Progenitor cell of endocrine pancreas (in vitro differentiated cells): ENCODE results near the gene GRM4. TPM values are rescaled to one million over a fixed set of nuclear protein-coding genes. Genes with fewer than 3 reads are reported as not detected.

Experiments
- DNase-seq: peaks from one replicate; pipeline ENCODE4 v3.0.0; 2021; ENCODE audit warnings: low spot score; ENCODE audit not compliant: unreplicated experiment
- H3K27ac Mint-ChIP-seq: 2 replicates; pipeline ENCODE4 v1.8.0; 2021; ENCODE audit warnings: mild to moderate bottlenecking, moderate library complexity, mixed read lengths
- H3K27me3 Mint-ChIP-seq: 2 replicates; pipeline ENCODE4 v1.8.0; 2021; ENCODE audit warnings: mixed read lengths
- H3K36me3 Mint-ChIP-seq: 2 replicates; pipeline ENCODE4 v1.8.0; 2022; ENCODE audit warnings: mixed read lengths; ENCODE audit not compliant: insufficient read depth
- H3K4me1 Mint-ChIP-seq: 2 replicates; pipeline ENCODE4 v1.8.0; 2021; ENCODE audit warnings: low read depth, mixed read lengths
- H3K4me3 Mint-ChIP-seq: 2 replicates; pipeline ENCODE4 v1.8.0; 2021; ENCODE audit warnings: low read depth, mild to moderate bottlenecking, moderate library complexity, mixed read lengths
- H3K9me3 Mint-ChIP-seq: 2 replicates; pipeline ENCODE4 v1.8.0; 2021; ENCODE audit warnings: low read depth, mixed read lengths
- total RNA-seq: library from RNA; stranded (reverse); gene quantifications from 2 replicates; pipeline ENCODE4 v1.2.1, GENCODE V29; 2021
- TF ChIP-seq, protein P1 (sequence below): fragments of 200-600 bp; sonication (generic); IDR thresholded peaks from one replicate; pipeline ENCODE4 v1.5.0; 2021; ENCODE audit warnings: antibody characterized with exemption, mild to moderate bottlenecking; ENCODE audit not compliant: unreplicated experiment

GRM4 gene
- total RNA-seq, 1 donor from 2014 or later: 0.38 TPM

DNA sequence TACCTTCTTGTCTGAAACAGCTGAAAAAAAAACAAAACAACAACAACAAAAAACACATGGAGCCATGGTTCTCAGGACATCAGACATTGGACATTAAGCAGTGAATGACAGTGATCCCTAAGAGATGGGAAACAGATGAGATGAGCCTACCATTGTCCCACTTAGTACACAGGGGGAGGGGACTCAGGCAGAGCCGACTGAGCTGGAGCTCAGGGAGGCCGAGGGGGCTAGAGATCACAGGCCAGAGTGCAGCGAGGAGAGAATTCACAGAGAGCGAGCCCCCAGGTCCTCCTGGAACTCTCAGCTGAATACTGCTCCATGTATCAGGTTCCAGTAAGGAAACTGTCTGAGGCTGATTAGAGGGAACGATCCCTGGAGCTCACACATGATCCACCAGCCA, 134.6 kb downstream of the GRM4 start:
- no peak for DNase-seq
- peaks cover 2% of the 10 kb centered on the region for H3K4me1 Mint-ChIP-seq
- TF ChIP-seq, protein P1, sequence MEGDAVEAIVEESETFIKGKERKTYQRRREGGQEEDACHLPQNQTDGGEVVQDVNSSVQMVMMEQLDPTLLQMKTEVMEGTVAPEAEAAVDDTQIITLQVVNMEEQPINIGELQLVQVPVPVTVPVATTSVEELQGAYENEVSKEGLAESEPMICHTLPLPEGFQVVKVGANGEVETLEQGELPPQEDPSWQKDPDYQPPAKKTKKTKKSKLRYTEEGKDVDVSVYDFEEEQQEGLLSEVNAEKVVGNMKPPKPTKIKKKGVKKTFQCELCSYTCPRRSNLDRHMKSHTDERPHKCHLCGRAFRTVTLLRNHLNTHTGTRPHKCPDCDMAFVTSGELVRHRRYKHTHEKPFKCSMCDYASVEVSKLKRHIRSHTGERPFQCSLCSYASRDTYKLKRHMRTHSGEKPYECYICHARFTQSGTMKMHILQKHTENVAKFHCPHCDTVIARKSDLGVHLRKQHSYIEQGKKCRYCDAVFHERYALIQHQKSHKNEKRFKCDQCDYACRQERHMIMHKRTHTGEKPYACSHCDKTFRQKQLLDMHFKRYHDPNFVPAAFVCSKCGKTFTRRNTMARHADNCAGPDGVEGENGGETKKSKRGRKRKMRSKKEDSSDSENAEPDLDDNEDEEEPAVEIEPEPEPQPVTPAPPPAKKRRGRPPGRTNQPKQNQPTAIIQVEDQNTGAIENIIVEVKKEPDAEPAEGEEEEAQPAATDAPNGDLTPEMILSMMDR: no peak
- H3K9me3 Mint-ChIP-seq: no peaks in the 10 kb centered on the region
- no peak overlapping the region for H3K27ac Mint-ChIP-seq
- H3K27me3 Mint-ChIP-seq: peaks cover 40% of the 10 kb centered on the region
- no peaks in the 10 kb centered on the region for H3K36me3 Mint-ChIP-seq
- no peak overlapping the region for H3K4me3 Mint-ChIP-seq

DNA sequence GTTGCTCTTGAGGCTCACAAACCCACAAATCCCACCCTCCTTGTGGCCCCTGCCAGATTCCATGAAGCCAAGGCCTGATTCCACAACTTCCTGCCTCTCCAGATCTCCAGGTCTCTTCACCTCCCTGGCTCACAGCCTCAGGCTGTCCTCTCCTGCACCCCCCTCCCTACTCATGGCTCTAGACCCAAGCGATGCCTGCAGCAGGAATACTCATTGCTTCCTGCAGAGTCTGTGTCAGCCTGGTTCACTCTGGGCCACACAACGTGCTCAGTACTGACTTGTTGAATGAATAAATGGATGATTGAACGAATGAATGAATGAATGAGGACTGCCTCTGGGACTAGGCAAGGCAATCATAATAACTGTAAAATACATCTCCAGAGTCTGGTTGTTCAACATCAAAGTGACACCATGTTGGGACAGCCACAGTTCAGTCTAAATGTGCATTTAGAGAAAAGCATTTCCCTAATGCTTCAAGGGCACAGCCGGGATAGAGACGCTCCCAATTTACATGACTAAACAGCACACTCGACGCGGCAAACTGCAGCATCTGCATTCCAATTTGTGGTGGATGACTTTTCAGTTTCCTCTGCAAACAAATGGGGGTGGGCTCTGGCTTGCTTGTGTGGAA, 139.9 kb downstream of the GRM4 start:
- Mint-ChIP-seq H3K36me3 (no peaks in the 10 kb centered on the region), H3K27me3 (peaks cover 47% of the 10 kb centered on the region), H3K27ac (peak overlapping the region; percentile 50), H3K4me3 (no peak overlapping the region), H3K9me3 (peaks cover 4% of the 10 kb centered on the region), H3K4me1 (peaks cover 5% of the 10 kb centered on the region)
- no peak for DNase-seq
- TF ChIP-seq, protein P1: no peak

DNA sequence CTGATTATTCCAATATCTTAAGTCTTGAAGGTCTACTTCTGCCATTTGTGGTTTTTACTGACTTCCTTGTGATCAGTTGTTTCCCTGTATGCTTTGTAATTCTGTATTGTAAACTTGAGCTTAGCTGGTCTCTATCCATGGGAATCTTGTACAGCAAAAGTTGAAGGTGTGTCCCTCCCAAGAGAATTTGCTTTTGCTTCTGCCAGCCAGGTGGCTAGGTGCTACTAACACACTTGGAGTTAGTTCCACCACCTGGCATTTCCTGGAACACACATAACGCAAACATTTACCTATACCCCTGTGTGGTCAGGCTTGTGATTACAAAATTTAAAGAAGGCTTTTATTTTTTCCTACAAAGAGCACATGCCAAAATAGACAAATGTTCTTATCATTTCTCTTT, 141.2 kb downstream of the GRM4 start:
- H3K36me3 Mint-ChIP-seq: no peaks in the 10 kb centered on the region
- peaks cover 5% of the 10 kb centered on the region for H3K4me1 Mint-ChIP-seq
- H3K4me3 Mint-ChIP-seq: no peak overlapping the region
- no peak for DNase-seq
- TF ChIP-seq, protein P1: no peak
- peaks cover 4% of the 10 kb centered on the region for H3K9me3 Mint-ChIP-seq
- H3K27me3 Mint-ChIP-seq: peaks cover 45% of the 10 kb centered on the region
- H3K27ac Mint-ChIP-seq: no peak overlapping the region

DNA sequence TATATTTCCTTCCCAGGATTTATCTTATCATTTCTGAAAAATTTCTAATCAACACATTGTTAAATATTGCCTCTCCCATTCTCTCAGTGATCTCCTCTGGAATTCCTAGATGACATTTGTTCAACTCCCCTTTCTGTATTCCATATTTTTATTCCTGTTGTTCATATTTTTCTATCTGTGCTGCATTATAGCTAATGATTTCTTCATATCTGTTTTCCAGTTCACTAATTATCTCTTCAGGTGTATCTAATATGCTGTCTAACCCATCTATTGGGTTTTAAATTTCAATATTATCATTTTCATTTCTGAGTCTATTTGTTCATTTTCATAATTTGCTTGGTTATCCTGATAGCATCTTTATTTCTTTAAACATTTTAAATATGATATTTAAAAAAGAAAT, 141.9 kb downstream of the GRM4 start:
- TF ChIP-seq, protein P1: no peak
- peaks cover 45% of the 10 kb centered on the region for H3K27me3 Mint-ChIP-seq
- H3K9me3 Mint-ChIP-seq: peaks cover 4% of the 10 kb centered on the region

DNA sequence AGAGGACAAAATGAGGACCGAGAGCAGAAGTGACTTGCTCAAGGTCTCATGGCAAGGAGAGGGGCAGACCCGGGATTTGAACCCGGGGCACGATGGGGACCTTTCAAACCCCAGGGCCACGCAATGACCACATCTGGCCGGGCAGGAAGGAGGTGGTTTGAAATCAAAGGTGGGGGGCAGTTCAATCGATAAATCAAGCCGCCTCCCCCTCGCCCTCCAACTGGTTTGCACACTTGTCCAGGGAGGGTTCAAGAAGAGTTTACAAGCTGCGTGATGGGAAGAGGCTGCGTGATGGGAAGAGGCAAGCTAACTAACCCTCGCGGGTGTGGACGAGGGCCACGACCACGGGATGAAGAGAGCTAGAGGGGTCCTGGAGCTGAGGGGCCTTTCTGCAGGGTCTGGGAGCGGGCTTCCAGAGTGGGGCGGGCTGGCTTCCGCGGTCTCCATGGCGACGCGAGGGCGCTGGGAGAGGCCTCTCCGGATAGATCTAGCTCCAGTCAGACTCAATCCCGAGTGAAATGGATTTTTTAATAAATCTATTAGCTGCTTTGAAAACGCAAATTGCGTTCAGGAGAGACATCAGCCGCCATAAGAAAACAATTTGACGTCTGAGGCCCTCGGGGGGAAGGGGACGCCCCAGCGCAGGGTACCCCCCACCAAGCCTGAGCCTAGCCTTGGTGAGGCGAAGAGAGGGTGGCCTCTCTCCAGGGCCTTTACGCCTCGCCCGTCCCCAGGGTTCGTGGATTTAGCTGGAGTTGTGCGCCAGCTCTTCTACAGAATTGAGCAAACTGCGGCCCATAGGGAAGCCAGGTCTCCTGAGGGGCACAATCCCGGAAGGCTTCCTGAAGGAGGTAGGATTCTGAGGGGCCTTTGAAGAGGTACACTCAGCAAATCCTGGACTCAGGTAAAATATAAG, 143.9 kb downstream of the GRM4 start:
- Mint-ChIP-seq H3K27ac (no peak overlapping the region), H3K36me3 (no peaks in the 10 kb centered on the region), H3K9me3 (peaks cover 10% of the 10 kb centered on the region), H3K27me3 (peaks cover 35% of the 10 kb centered on the region), H3K4me3 (no peak overlapping the region), H3K4me1 (peaks cover 5% of the 10 kb centered on the region)
- no peak for DNase-seq
- TF ChIP-seq, protein P1: no peak

More for the DNA sequence above, 141.9 kb downstream of the GRM4 start:
- H3K4me3 Mint-ChIP-seq: no peak overlapping the region
- no peak for DNase-seq
- peaks cover 5% of the 10 kb centered on the region for H3K4me1 Mint-ChIP-seq
- H3K36me3 Mint-ChIP-seq: no peaks in the 10 kb centered on the region
- no peak overlapping the region for H3K27ac Mint-ChIP-seq
